RWPE2 (cell line): ENCODE data around the gene RAI1.

Experiments
- ATAC-seq: fragments of 200-7000 bp; cut with Tn5 transposase; 3 replicates; pipeline ENCODE4 v1.9.1; 2021; ENCODE audit warnings: low read depth
- DNase-seq: peaks from one replicate; pipeline ENCODE4 v3.0.0-alpha.2; 2020; ENCODE audit warnings: low spot score
- H3K27ac ChIP-seq: fragments of 450-650 bp; 2 replicates; pipeline ENCODE4 v1.5.1; 2017; ENCODE audit warnings: mild to moderate bottlenecking; ENCODE audit not compliant: poor library complexity, severe bottlenecking
- H3K27me3 ChIP-seq: fragments of 250-450 bp; sonication (Bioruptor Pico); 2 replicates; pipeline ENCODE4 v1.5.1; 2021; ENCODE audit warnings: mild to moderate bottlenecking, moderate library complexity; ENCODE audit not compliant: insufficient read depth, poor library complexity, severe bottlenecking
- H3K36me3 ChIP-seq: fragments of 250-450 bp; sonication (Bioruptor Pico); 2 replicates; pipeline ENCODE4 v1.5.1; 2020; ENCODE audit warnings: low read depth, mild to moderate bottlenecking, moderate library complexity
- H3K4me1 ChIP-seq: fragments of 250-450 bp; sonication (Bioruptor Pico); 2 replicates; pipeline ENCODE4 v1.5.1; 2021; ENCODE audit warnings: mild to moderate bottlenecking, moderate library complexity; ENCODE audit not compliant: insufficient read depth, poor library complexity, severe bottlenecking
- H3K4me3 ChIP-seq: fragments of 250-450 bp; sonication (Bioruptor Pico); 2 replicates; pipeline ENCODE4 v1.5.1; 2021; ENCODE audit warnings: mild to moderate bottlenecking, moderate library complexity; ENCODE audit not compliant: severe bottlenecking
- H3K9me3 ChIP-seq: fragments of 250-450 bp; sonication (Bioruptor Pico); 2 replicates; pipeline ENCODE4 v1.5.1; 2021; ENCODE audit warnings: mild to moderate bottlenecking, moderate library complexity; ENCODE audit not compliant: severe bottlenecking
- TF ChIP-seq, protein P1 (sequence below): fragments of 450-650 bp; IDR thresholded peaks from one replicate; pipeline ENCODE4 v1.5.1; 2017; ENCODE audit warnings: mild to moderate bottlenecking, moderate library complexity; ENCODE audit not compliant: poor library complexity, severe bottlenecking

Gene RAI1

DNA sequence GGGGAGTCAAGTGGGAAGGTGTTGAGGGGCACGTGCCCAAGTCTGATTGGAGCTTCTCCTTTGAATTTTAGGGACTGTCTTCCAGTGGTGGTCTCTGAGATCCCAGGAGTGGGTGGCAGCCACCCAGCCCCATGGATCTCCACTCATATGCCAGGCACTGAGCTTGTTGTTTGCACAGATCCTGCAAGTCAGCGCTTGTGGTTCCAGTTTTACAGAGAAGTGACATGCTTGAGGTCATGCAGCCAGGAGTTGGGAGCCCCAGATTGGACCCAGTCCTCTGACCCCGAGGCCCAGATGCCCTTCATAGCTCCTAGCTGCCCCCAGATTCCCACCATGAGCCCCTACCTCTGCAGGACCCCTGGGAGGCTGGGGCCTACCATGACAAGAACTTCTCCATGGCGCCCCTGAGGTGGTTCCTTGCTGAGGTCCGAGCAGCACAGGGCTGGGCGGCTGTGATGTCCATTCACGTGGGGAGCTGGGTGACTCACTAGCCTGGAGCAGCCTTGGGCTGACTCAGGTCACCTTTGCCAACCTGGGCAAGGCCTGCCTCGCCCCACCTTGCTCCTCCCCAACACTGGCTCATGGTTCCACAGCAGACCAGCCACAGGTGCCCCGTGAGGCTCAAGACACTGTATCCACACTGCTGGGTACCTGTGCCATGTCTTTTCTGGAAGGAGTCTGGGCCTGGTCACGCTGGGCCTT, 47.4 kb downstream of the RAI1 start:
- no peak overlapping the region for H3K4me3 ChIP-seq
- H3K4me1 ChIP-seq: peaks cover 57% of the 10 kb centered on the region
- DNase-seq (peak; percentile 87), ATAC-seq (peak; percentile 95)
- H3K9me3 ChIP-seq: no peaks in the 10 kb centered on the region
- no peaks in the 10 kb centered on the region for H3K27me3 ChIP-seq
- H3K27ac ChIP-seq: peak overlapping the region; percentile 62
- TF ChIP-seq, protein P1, sequence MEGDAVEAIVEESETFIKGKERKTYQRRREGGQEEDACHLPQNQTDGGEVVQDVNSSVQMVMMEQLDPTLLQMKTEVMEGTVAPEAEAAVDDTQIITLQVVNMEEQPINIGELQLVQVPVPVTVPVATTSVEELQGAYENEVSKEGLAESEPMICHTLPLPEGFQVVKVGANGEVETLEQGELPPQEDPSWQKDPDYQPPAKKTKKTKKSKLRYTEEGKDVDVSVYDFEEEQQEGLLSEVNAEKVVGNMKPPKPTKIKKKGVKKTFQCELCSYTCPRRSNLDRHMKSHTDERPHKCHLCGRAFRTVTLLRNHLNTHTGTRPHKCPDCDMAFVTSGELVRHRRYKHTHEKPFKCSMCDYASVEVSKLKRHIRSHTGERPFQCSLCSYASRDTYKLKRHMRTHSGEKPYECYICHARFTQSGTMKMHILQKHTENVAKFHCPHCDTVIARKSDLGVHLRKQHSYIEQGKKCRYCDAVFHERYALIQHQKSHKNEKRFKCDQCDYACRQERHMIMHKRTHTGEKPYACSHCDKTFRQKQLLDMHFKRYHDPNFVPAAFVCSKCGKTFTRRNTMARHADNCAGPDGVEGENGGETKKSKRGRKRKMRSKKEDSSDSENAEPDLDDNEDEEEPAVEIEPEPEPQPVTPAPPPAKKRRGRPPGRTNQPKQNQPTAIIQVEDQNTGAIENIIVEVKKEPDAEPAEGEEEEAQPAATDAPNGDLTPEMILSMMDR: no peak
- H3K36me3 ChIP-seq: peaks cover 33% of the 10 kb centered on the region

DNA sequence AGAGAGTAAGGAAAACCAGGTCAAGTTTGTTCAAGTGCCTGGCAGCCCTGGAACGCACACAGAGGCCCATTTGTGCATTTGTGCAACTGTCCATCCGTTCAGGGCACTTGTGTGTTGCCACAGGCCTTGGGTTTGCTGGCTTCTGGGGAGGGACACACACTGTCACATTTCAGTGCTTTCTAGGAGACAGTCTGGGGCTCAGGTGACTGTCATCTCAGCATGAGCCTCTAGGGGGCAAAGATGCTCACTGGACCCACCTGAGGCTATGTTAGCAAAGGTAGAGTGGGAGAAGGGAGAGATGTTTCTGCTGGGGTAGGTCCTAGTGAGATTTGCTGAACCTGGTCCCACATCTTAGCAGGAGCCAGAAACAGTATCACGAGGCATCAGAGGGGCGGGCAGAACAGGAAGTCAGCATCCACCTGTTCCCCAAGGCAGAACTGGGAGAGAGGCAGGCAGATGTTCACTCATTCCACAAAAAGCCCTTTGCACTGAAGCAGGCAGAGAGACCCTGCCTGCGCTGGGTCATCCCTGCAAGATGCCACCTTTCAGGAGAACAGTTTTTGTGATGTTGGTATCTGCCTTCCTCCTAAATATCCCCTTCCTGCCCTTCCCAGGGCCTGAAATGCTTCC, 48.5 kb downstream of the RAI1 start:
- Histone ChIP-seq H3K4me1 (peaks cover 57% of the 10 kb centered on the region), H3K36me3 (peaks cover 33% of the 10 kb centered on the region), H3K27ac (peak overlapping the region; percentile 62), H3K4me3 (no peak overlapping the region), H3K27me3 (no peaks in the 10 kb centered on the region), H3K9me3 (no peaks in the 10 kb centered on the region)
- TF ChIP-seq, protein P1: peak; percentile 68
- no peak for DNase-seq
- ATAC-seq: peak; percentile 38; the same call in 1 of the 3 replicates

DNA sequence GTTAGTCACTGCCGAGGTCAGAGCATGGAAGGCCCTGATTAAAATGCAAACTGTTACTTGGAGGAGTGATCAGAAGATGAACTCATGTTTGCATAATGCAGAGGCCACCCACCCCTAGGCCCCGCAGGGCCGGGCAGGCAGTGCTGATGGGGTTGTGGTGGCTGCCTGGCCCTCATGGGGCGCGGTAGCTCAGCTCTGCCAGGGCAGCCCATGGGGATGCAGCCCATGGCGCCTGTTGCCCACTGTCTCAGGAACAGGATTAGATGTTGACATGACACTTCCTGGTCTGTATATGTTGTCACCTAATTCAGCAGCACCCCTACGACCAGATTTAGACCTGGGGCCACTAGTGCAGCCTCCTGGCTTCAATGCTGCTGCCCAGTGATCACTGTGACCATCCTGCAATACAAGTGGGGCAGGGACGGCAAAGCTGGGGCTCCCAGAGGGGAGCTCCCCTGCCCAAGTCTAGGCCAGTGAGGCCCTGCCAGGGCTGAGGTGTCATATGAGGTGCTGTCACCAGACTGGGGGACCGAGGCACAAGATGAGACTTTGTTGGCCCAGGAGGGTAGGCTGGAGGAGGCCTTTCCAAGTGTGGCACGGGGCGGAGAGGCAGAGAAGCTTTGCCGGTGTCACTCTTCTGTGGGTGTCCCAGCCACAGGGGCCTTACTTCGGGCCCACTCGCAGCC, 49.1 kb downstream of the RAI1 start:
- TF ChIP-seq, protein P1: no peak
- H3K9me3 ChIP-seq: no peaks in the 10 kb centered on the region

DNA sequence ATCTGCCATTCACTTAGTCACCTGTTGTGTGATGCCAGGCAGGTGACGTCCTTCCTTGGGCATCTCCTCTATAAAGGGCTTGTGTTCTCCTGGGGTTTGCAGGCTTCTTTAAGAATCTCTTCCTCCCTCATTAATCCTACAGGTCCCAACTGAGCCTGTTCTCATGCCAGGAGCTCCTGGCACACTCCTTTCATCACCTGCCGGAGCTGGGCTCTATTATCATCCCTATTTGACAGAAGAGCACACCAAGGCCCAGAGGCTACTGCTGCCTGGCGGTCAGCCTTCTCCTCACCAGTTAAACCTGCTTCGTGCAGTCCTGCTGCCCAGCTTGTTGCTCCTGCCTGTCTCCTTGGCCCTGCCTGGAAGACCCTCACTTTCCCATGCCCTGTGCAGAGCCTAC, 51.2 kb downstream of the RAI1 start:
- Histone ChIP-seq H3K9me3 (no peaks in the 10 kb centered on the region), H3K27me3 (no peaks in the 10 kb centered on the region), H3K27ac (peak overlapping the region; percentile 32), H3K4me3 (no peak overlapping the region), H3K4me1 (peaks cover 50% of the 10 kb centered on the region), H3K36me3 (peaks cover 24% of the 10 kb centered on the region)
- TF ChIP-seq, protein P1: no peak
- ATAC-seq (no peak), DNase-seq (no peak)

More for the DNA sequence above, 49.1 kb downstream of the RAI1 start:
- no peak for DNase-seq
- H3K4me1 ChIP-seq: peaks cover 57% of the 10 kb centered on the region
- peaks cover 33% of the 10 kb centered on the region for H3K36me3 ChIP-seq
- no peak overlapping the region for H3K4me3 ChIP-seq
- no peak for ATAC-seq
- H3K27ac ChIP-seq: no peak overlapping the region
- H3K27me3 ChIP-seq: no peaks in the 10 kb centered on the region
